WTC11 (cell line): ENCODE measurements around the gene CHML. TPM values are rescaled to one million over a fixed set of nuclear protein-coding genes. Genes with fewer than 3 reads are reported as not detected.

Experiments used
- ATAC-seq: fragments of 200-7000 bp; cut with Tn5 transposase; 2 replicates; pipeline ENCODE4 v1.10.0; 2021; ENCODE audit warnings: mild to moderate bottlenecking, moderate library complexity
- CTCF ChIA-PET: fragments of 300-600 bp; sonication (Branson Sonifier 250); formaldehyde crosslinking; loops from one replicate; lab custom pipeline; 2021; ENCODE audit warnings: antibody characterized with exemption; lab: Charles Lee
- POLR2A ChIA-PET: fragments of 350-600 bp; sonication (Branson Sonifier 250); formaldehyde crosslinking; loops from one replicate; lab custom pipeline; 2021; ENCODE audit warnings: antibody characterized with exemption; lab: Charles Lee
- DNase-seq: peaks from one replicate; pipeline ENCODE4 v3.0.0; 2021; ENCODE audit warnings: low spot score
- H3K27ac Mint-ChIP-seq: 2 replicates; pipeline ENCODE4 v1.8.0; 2021; ENCODE audit warnings: mixed read lengths
- H3K27me3 Mint-ChIP-seq: 2 replicates; pipeline ENCODE4 v1.8.0; 2021; ENCODE audit warnings: low read depth, mild to moderate bottlenecking, moderate library complexity, mixed read lengths
- H3K36me3 Mint-ChIP-seq: 2 replicates; pipeline ENCODE4 v1.8.0; 2021; ENCODE audit warnings: mixed read lengths
- H3K4me1 Mint-ChIP-seq: 2 replicates; pipeline ENCODE4 v1.8.0; 2022; ENCODE audit warnings: mixed read lengths
- H3K4me3 Mint-ChIP-seq: 2 replicates; pipeline ENCODE4 v1.8.0; 2021; ENCODE audit warnings: mild to moderate bottlenecking, moderate library complexity, mixed read lengths
- H3K9me3 Mint-ChIP-seq: 2 replicates; pipeline ENCODE4 v1.8.0; 2021; ENCODE audit warnings: mixed read lengths
- ELF4 ChIP-seq: sonication (generic); formaldehyde crosslinking; IDR thresholded peaks from 2 replicates; pipeline ENCODE4 v1.8.1; 2022; ENCODE audit warnings: low read depth, mild to moderate bottlenecking, moderate library complexity, missing genetic modification reagents
- ERG ChIP-seq: fragments of 250-450 bp; sonication (Bioruptor Pico); IDR thresholded peaks from 2 replicates; pipeline ENCODE4 v1.8.0; 2021; ENCODE audit warnings: mild to moderate bottlenecking
- ETV6 ChIP-seq: sonication (generic); formaldehyde crosslinking; IDR thresholded peaks from 2 replicates; pipeline ENCODE4 v1.8.1; 2022; ENCODE audit warnings: mild to moderate bottlenecking, missing genetic modification reagents
- FOXK1 ChIP-seq: sonication (generic); formaldehyde crosslinking; IDR thresholded peaks from 2 replicates; pipeline ENCODE4 v1.8.0; 2022; ENCODE audit warnings: mild to moderate bottlenecking, moderate library complexity, missing genetic modification reagents
- GABPB1 ChIP-seq: sonication (generic); formaldehyde crosslinking; IDR thresholded peaks from 2 replicates; pipeline ENCODE4 v1.8.1; 2023; ENCODE audit warnings: mild to moderate bottlenecking, missing genetic modification reagents
- IRF1 ChIP-seq: sonication (generic); formaldehyde crosslinking; IDR thresholded peaks from 2 replicates; pipeline ENCODE4 v1.8.0; 2023; ENCODE audit warnings: missing genetic modification reagents
- IRF2 ChIP-seq: sonication (generic); formaldehyde crosslinking; IDR thresholded peaks from 2 replicates; pipeline ENCODE4 v1.8.0; 2022; ENCODE audit warnings: low read depth, missing genetic modification reagents, borderline replicate concordance
- MLX ChIP-seq: sonication (generic); formaldehyde crosslinking; IDR thresholded peaks from 2 replicates; pipeline ENCODE4 v1.8.1; 2023; ENCODE audit warnings: mild to moderate bottlenecking, missing genetic modification reagents, moderate library complexity
- MXD4 ChIP-seq: fragments of 250-450 bp; sonication (Bioruptor Pico); IDR thresholded peaks from 2 replicates; pipeline ENCODE4 v1.8.0; 2021; ENCODE audit warnings: mild to moderate bottlenecking, moderate library complexity, borderline replicate concordance
- MYBL2 ChIP-seq: sonication (generic); formaldehyde crosslinking; IDR thresholded peaks from 2 replicates; pipeline ENCODE4 v1.8.1; 2023; ENCODE audit warnings: mild to moderate bottlenecking, moderate library complexity, missing genetic modification reagents
- NFATC4 ChIP-seq: fragments of 250-450 bp; sonication (Bioruptor Pico); IDR thresholded peaks from 2 replicates; pipeline ENCODE4 v1.9.0; 2021; ENCODE audit warnings: mild to moderate bottlenecking
- NFE2L1 ChIP-seq: sonication (generic); formaldehyde crosslinking; IDR thresholded peaks from 2 replicates; pipeline ENCODE4 v1.8.1; 2023; ENCODE audit warnings: missing genetic modification reagents
- NFYB ChIP-seq: sonication (generic); formaldehyde crosslinking; conservative IDR thresholded peaks from 2 replicates; pipeline ENCODE4 v1.8.0; 2022; ENCODE audit warnings: low read depth, missing genetic modification reagents
- NR3C1 ChIP-seq: sonication (generic); formaldehyde crosslinking; conservative IDR thresholded peaks from 2 replicates; pipeline ENCODE4 v1.8.1; 2023; ENCODE audit warnings: low read depth, mild to moderate bottlenecking, missing genetic modification reagents
- SMAD3 ChIP-seq: sonication (generic); formaldehyde crosslinking; IDR thresholded peaks from 2 replicates; pipeline ENCODE4 v1.8.0; 2022; ENCODE audit warnings: missing genetic modification reagents, mild to moderate bottlenecking, borderline replicate concordance
- SMAD4 ChIP-seq: sonication (generic); formaldehyde crosslinking; IDR thresholded peaks from 2 replicates; pipeline ENCODE4 v1.8.0; 2022; ENCODE audit warnings: mild to moderate bottlenecking, missing genetic modification reagents
- TEAD4 ChIP-seq: sonication (generic); formaldehyde crosslinking; IDR thresholded peaks from 2 replicates; pipeline ENCODE4 v1.8.0; 2022; ENCODE audit warnings: mild to moderate bottlenecking, missing genetic modification reagents
- ZNF232 ChIP-seq: sonication (generic); formaldehyde crosslinking; IDR thresholded peaks from 2 replicates; pipeline ENCODE4 v1.8.0; 2022; ENCODE audit warnings: mild to moderate bottlenecking, missing genetic modification reagents
- ZNF425 ChIP-seq: fragments of 250-450 bp; sonication (Bioruptor Pico); conservative IDR thresholded peaks from 2 replicates; pipeline ENCODE4 v1.9.0; 2021; ENCODE audit warnings: mild to moderate bottlenecking
- ZNF671 ChIP-seq: fragments of 250-450 bp; sonication (Bioruptor Pico); IDR thresholded peaks from 2 replicates; pipeline ENCODE4 v1.8.0; 2021; ENCODE audit warnings: mild to moderate bottlenecking
- total RNA-seq: library from RNA; stranded (reverse); gene quantifications from 3 replicates; pipeline ENCODE4 v1.2.3, GENCODE V29; 2021
- TF ChIP-seq, protein P1 (sequence below): sonication (generic); formaldehyde crosslinking; IDR thresholded peaks from 2 replicates; pipeline ENCODE4 v1.8.0; 2023; ENCODE audit warnings: mild to moderate bottlenecking, missing genetic modification reagents
- TF ChIP-seq, protein P2 (sequence below): sonication (generic); formaldehyde crosslinking; IDR thresholded peaks from 2 replicates; pipeline ENCODE4 v1.8.1; 2023; ENCODE audit warnings: mild to moderate bottlenecking, missing genetic modification reagents

The CHML gene
- total RNA-seq, 1 experiment from 2014 or later = 53.5 TPM

GRCh38 chr1:241635556-241636152, 4.5 kb downstream of the CHML start (continued):
- TF ChIP-seq NFYB (CRISPR knock-in tag) (no peak), GABPB1 (no peak), ZNF671 (CRISPR knock-in tag) (no peak), TEAD4 (CRISPR knock-in tag) (no peak)

DNA sequence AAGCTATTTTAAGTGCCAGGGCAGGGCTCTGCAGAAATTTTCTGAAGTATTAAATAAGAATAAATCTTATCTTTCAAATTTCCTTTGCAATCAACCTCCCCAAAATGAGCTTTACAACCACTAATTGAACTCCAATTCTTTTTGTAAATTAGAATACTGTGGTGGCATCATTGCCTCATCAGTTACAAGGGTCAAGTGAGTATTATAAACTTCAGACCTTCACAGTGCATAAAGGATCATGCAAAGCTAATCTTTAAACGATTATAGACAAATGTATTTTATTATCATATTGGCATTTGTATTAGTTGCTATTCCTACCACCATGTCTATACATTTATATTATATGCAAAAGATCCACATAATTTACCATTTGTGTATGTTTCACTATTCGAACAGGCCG, 7.2 kb downstream of the CHML start:
- H3K27me3 Mint-ChIP-seq = no peaks in the 10 kb centered on the region
- peaks cover 35% of the 10 kb centered on the region for H3K36me3 Mint-ChIP-seq
- TF ChIP-seq NFATC4 (CRISPR knock-in tag) (no peak), ZNF425 (no peak), ELF4 (CRISPR knock-in tag) (no peak), SMAD3 (CRISPR knock-in tag) (no peak), IRF1 (no peak), ZNF671 (CRISPR knock-in tag) (no peak), SMAD4 (no peak), MYBL2 (CRISPR knock-in tag) (no peak), NFE2L1 (CRISPR knock-in tag) (no peak), ZNF232 (no peak), ETV6 (CRISPR knock-in tag) (no peak), NR3C1 (CRISPR knock-in tag) (no peak)
- POLR2A ChIA-PET = no interaction called here
- no peaks in the 10 kb centered on the region for H3K9me3 Mint-ChIP-seq
- ATAC-seq (no peak), DNase-seq (no peak)
- no peak overlapping the region for H3K27ac Mint-ChIP-seq
- no peak overlapping the region for H3K4me3 Mint-ChIP-seq
- H3K4me1 Mint-ChIP-seq = peaks cover 45% of the 10 kb centered on the region
- CTCF ChIA-PET = no interaction called here

- no peak for DNase-seq
- H3K4me1 Mint-ChIP-seq = peaks cover 38% of the 10 kb centered on the region
- ATAC-seq = peak; percentile 34; the same call in 1 of the 2 replicates
- H3K4me3 Mint-ChIP-seq = no peak overlapping the region
- peaks cover 30% of the 10 kb centered on the region for H3K36me3 Mint-ChIP-seq
- no peaks in the 10 kb centered on the region for H3K9me3 Mint-ChIP-seq
- CTCF ChIA-PET = no interaction called here
- TF ChIP-seq ZNF232 (no peak), FOXK1 (no peak), MLX (CRISPR knock-in tag) (no peak), IRF2 (CRISPR knock-in tag) (no peak), ERG (no peak), MXD4 (CRISPR knock-in tag) (no peak)
- TF ChIP-seq, protein P1, sequence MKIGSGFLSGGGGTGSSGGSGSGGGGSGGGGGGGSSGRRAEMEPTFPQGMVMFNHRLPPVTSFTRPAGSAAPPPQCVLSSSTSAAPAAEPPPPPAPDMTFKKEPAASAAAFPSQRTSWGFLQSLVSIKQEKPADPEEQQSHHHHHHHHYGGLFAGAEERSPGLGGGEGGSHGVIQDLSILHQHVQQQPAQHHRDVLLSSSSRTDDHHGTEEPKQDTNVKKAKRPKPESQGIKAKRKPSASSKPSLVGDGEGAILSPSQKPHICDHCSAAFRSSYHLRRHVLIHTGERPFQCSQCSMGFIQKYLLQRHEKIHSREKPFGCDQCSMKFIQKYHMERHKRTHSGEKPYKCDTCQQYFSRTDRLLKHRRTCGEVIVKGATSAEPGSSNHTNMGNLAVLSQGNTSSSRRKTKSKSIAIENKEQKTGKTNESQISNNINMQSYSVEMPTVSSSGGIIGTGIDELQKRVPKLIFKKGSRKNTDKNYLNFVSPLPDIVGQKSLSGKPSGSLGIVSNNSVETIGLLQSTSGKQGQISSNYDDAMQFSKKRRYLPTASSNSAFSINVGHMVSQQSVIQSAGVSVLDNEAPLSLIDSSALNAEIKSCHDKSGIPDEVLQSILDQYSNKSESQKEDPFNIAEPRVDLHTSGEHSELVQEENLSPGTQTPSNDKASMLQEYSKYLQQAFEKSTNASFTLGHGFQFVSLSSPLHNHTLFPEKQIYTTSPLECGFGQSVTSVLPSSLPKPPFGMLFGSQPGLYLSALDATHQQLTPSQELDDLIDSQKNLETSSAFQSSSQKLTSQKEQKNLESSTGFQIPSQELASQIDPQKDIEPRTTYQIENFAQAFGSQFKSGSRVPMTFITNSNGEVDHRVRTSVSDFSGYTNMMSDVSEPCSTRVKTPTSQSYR (CRISPR knock-in tag) = no peak
- TF ChIP-seq, protein P2, sequence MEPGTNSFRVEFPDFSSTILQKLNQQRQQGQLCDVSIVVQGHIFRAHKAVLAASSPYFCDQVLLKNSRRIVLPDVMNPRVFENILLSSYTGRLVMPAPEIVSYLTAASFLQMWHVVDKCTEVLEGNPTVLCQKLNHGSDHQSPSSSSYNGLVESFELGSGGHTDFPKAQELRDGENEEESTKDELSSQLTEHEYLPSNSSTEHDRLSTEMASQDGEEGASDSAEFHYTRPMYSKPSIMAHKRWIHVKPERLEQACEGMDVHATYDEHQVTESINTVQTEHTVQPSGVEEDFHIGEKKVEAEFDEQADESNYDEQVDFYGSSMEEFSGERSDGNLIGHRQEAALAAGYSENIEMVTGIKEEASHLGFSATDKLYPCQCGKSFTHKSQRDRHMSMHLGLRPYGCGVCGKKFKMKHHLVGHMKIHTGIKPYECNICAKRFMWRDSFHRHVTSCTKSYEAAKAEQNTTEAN (CRISPR knock-in tag) = no peak
- H3K27ac Mint-ChIP-seq = peak overlapping the region; percentile 91
- POLR2A ChIA-PET = no interaction called here
- no peaks in the 10 kb centered on the region for H3K27me3 Mint-ChIP-seq
These were observed 8.5 kb downstream of the CHML start for GRCh38 chr1:241631674-241632073.
